HG03442 (cell line): Measurements from ENCODE around the gene C3orf18.

ENCODE experiments used
- ATAC-seq: cut with Tn5 transposase; IDR thresholded peaks from one replicate; pipeline ENCODE4 v1.9.1; 2021; ENCODE audit warnings: mild to moderate bottlenecking, moderate library complexity; ENCODE audit not compliant: unreplicated experiment

The C3orf18 gene

GRCh38 chr3:50567386-50568167 is at the start of gene C3orf18:
Gene C3orf18, minus strand, starts transcription at chr3:50567747. Its CDS starts 2,048 bp downstream, at chr3:50565699.
- peak; percentile 85 for ATAC-seq

- ATAC-seq = peak; percentile 64
These were observed 49.2 kb upstream of the C3orf18 start for GRCh38 chr3:50616770-50617095.

- peak; percentile 33 for ATAC-seq
These were observed 48.6 kb upstream of the C3orf18 start for GRCh38 chr3:50616003-50616769.

GRCh38 chr3:50615190-50615589 is 47.6 kb upstream of the C3orf18 start:
- ATAC-seq = no peak

- ATAC-seq = no peak
These were observed 45.7 kb upstream of the C3orf18 start for GRCh38 chr3:50612970-50613846.

- no peak for ATAC-seq
These were observed 44.8 kb upstream of the C3orf18 start for GRCh38 chr3:50612234-50612882.

GRCh38 chr3:50611464-50612233 is 44.1 kb upstream of the C3orf18 start, which contains the start of gene CISH:
Gene CISH, minus strand, starts transcription at chr3:50611774. Its CDS starts 124 bp downstream, at chr3:50611650.
- peak; percentile 70 for ATAC-seq

GRCh38 chr3:50610992-50611463 is 43.5 kb upstream of the C3orf18 start:
- ATAC-seq = no peak

- ATAC-seq = no peak
These were observed 42.8 kb upstream of the C3orf18 start for GRCh38 chr3:50610181-50610971.

- ATAC-seq = no peak
These were observed 42.2 kb upstream of the C3orf18 start for GRCh38 chr3:50609763-50610085.

GRCh38 chr3:50609071-50609762 is 41.7 kb upstream of the C3orf18 start:
- ATAC-seq = no peak

- no peak for ATAC-seq
These were observed 40.7 kb upstream of the C3orf18 start for GRCh38 chr3:50608278-50608677.

GRCh38 chr3:50607271-50608091 is 39.9 kb upstream of the C3orf18 start:
- no peak for ATAC-seq

- ATAC-seq = no peak
These were observed 39.0 kb upstream of the C3orf18 start for GRCh38 chr3:50606596-50606995.

- no peak for ATAC-seq
These were observed 38.4 kb upstream of the C3orf18 start for GRCh38 chr3:50605901-50606326.

GRCh38 chr3:50604628-50605588 is 37.4 kb upstream of the C3orf18 start:
- ATAC-seq = no peak
